ENCODE results near the gene IL15RA.
"Not testable (repeated sequence)": the region's sequence is repeated elsewhere in the genome, so short reads cannot be mapped to it uniquely, and the experiment has no call there.

Gene IL15RA

GRCh38 chr10:6005161-6005804, 27.9 kb upstream of the IL15RA start:
- H3K4me3 ChIP-seq (ENCODE audit: low read depth in 1 of 2, low read length in 2 of 2); H3K27me3 ChIP-seq (ENCODE audit: low read depth, low read length); H3K36me3 ChIP-seq (ENCODE audit: control insufficient read depth in 1 of 2, insufficient read depth in 2 of 2, low read length in 2 of 2); H3K4me1 ChIP-seq (ENCODE audit: control insufficient read depth in 1 of 2, insufficient read depth in 2 of 2, low read length in 2 of 2); H3K9me3 ChIP-seq (ENCODE audit: control insufficient read depth in 1 of 2, low read length in 2 of 2); H3K27ac ChIP-seq (ENCODE audit: low read length): not testable (repeated sequence)

- peaks cover 0 to 6% of the 10 kb centered on the region in 2 donors for H3K9me3 ChIP-seq (ENCODE audit: control insufficient read depth in 1 of 2, low read length in 2 of 2)
- no peaks in the 10 kb centered on the region for H3K36me3 ChIP-seq (ENCODE audit: control insufficient read depth in 1 of 2, insufficient read depth in 2 of 2, low read length in 2 of 2)
- H3K4me1 ChIP-seq (ENCODE audit: control insufficient read depth in 1 of 2, insufficient read depth in 2 of 2, low read length in 2 of 2): no peaks in the 10 kb centered on the region
- H3K4me3 ChIP-seq (ENCODE audit: low read depth in 1 of 2, low read length in 2 of 2): no peak overlapping the region
- no peak overlapping the region for H3K27ac ChIP-seq (ENCODE audit: low read length)
- no peaks in the 10 kb centered on the region for H3K27me3 ChIP-seq (ENCODE audit: low read depth, low read length)
Observed at GRCh38 chr10:6002809-6003510, 25.6 kb upstream of the IL15RA start.

GRCh38 chr10:5999440-6000165, 22.3 kb upstream of the IL15RA start:
- no peaks in the 10 kb centered on the region for H3K9me3 ChIP-seq (ENCODE audit: control insufficient read depth in 1 of 2, low read length in 2 of 2)
- H3K36me3 ChIP-seq (ENCODE audit: control insufficient read depth in 1 of 2, insufficient read depth in 2 of 2, low read length in 2 of 2): no peaks in the 10 kb centered on the region
- H3K27me3 ChIP-seq (ENCODE audit: low read depth, low read length): no peaks in the 10 kb centered on the region
- H3K27ac ChIP-seq (ENCODE audit: low read length): no peak overlapping the region
- no peaks in the 10 kb centered on the region for H3K4me1 ChIP-seq (ENCODE audit: control insufficient read depth in 1 of 2, insufficient read depth in 2 of 2, low read length in 2 of 2)
- H3K4me3 ChIP-seq (ENCODE audit: low read depth in 1 of 2, low read length in 2 of 2): no peak overlapping the region

- Histone ChIP-seq H3K9me3 (ENCODE audit: control insufficient read depth in 1 of 2, low read length in 2 of 2) (peaks cover 0 to 5% of the 10 kb centered on the region in 2 donors), H3K27ac (ENCODE audit: low read length) (no peak overlapping the region), H3K4me3 (ENCODE audit: low read depth in 1 of 2, low read length in 2 of 2) (no peak overlapping the region), H3K27me3 (ENCODE audit: low read depth, low read length) (no peaks in the 10 kb centered on the region), H3K4me1 (ENCODE audit: control insufficient read depth in 1 of 2, insufficient read depth in 2 of 2, low read length in 2 of 2) (no peaks in the 10 kb centered on the region), H3K36me3 (ENCODE audit: control insufficient read depth in 1 of 2, insufficient read depth in 2 of 2, low read length in 2 of 2) (no peaks in the 10 kb centered on the region)
Observed at GRCh38 chr10:5996696-5997095, 19.4 kb upstream of the IL15RA start.

GRCh38 chr10:5992398-5992797, 15.1 kb upstream of the IL15RA start:
- Histone ChIP-seq H3K27ac (ENCODE audit: low read length) (no peak overlapping the region), H3K4me1 (ENCODE audit: control insufficient read depth in 1 of 2, insufficient read depth in 2 of 2, low read length in 2 of 2) (no peaks in the 10 kb centered on the region), H3K27me3 (ENCODE audit: low read depth, low read length) (no peaks in the 10 kb centered on the region), H3K36me3 (ENCODE audit: control insufficient read depth in 1 of 2, insufficient read depth in 2 of 2, low read length in 2 of 2) (no peaks in the 10 kb centered on the region), H3K9me3 (ENCODE audit: control insufficient read depth in 1 of 2, low read length in 2 of 2) (peaks cover 0 to 9% of the 10 kb centered on the region in 2 donors), H3K4me3 (ENCODE audit: low read depth in 1 of 2, low read length in 2 of 2) (no peak overlapping the region)

GRCh38 chr10:5991708-5992107, 14.4 kb upstream of the IL15RA start:
- peaks cover 0 to 9% of the 10 kb centered on the region in 2 donors for H3K9me3 ChIP-seq (ENCODE audit: control insufficient read depth in 1 of 2, low read length in 2 of 2)
- no peaks in the 10 kb centered on the region for H3K4me1 ChIP-seq (ENCODE audit: control insufficient read depth in 1 of 2, insufficient read depth in 2 of 2, low read length in 2 of 2)
- no peak overlapping the region for H3K4me3 ChIP-seq (ENCODE audit: low read depth in 1 of 2, low read length in 2 of 2)
- H3K27ac ChIP-seq (ENCODE audit: low read length): no peak overlapping the region
- no peaks in the 10 kb centered on the region for H3K36me3 ChIP-seq (ENCODE audit: control insufficient read depth in 1 of 2, insufficient read depth in 2 of 2, low read length in 2 of 2)
- H3K27me3 ChIP-seq (ENCODE audit: low read depth, low read length): no peaks in the 10 kb centered on the region

GRCh38 chr10:5989756-5990155, 12.4 kb upstream of the IL15RA start:
- H3K9me3 ChIP-seq (ENCODE audit: control insufficient read depth in 1 of 2, low read length in 2 of 2): peaks cover 0 to 9% of the 10 kb centered on the region in 2 donors
- H3K4me3 ChIP-seq (ENCODE audit: low read depth in 1 of 2, low read length in 2 of 2): no peak overlapping the region
- H3K4me1 ChIP-seq (ENCODE audit: control insufficient read depth in 1 of 2, insufficient read depth in 2 of 2, low read length in 2 of 2): no peaks in the 10 kb centered on the region
- H3K27me3 ChIP-seq (ENCODE audit: low read depth, low read length): no peaks in the 10 kb centered on the region
- H3K36me3 ChIP-seq (ENCODE audit: control insufficient read depth in 1 of 2, insufficient read depth in 2 of 2, low read length in 2 of 2): no peaks in the 10 kb centered on the region
- H3K27ac ChIP-seq (ENCODE audit: low read length): no peak overlapping the region

- Histone ChIP-seq H3K36me3 (ENCODE audit: control insufficient read depth in 1 of 2, insufficient read depth in 2 of 2, low read length in 2 of 2) (no peaks in the 10 kb centered on the region), H3K9me3 (ENCODE audit: control insufficient read depth in 1 of 2, low read length in 2 of 2) (peaks cover 0 to 9% of the 10 kb centered on the region in 2 donors), H3K27me3 (ENCODE audit: low read depth, low read length) (no peaks in the 10 kb centered on the region), H3K4me3 (ENCODE audit: low read depth in 1 of 2, low read length in 2 of 2) (no peak overlapping the region), H3K27ac (ENCODE audit: low read length) (no peak overlapping the region), H3K4me1 (ENCODE audit: control insufficient read depth in 1 of 2, insufficient read depth in 2 of 2, low read length in 2 of 2) (no peaks in the 10 kb centered on the region)
Observed at GRCh38 chr10:5988336-5988920, 11.1 kb upstream of the IL15RA start.

- peaks cover 0 to 9% of the 10 kb centered on the region in 2 donors for H3K9me3 ChIP-seq (ENCODE audit: control insufficient read depth in 1 of 2, low read length in 2 of 2)
- H3K4me3 ChIP-seq (ENCODE audit: low read depth in 1 of 2, low read length in 2 of 2): no peak overlapping the region
- no peaks in the 10 kb centered on the region for H3K27me3 ChIP-seq (ENCODE audit: low read depth, low read length)
- H3K27ac ChIP-seq (ENCODE audit: low read length): no peak overlapping the region
- no peaks in the 10 kb centered on the region for H3K36me3 ChIP-seq (ENCODE audit: control insufficient read depth in 1 of 2, insufficient read depth in 2 of 2, low read length in 2 of 2)
- no peaks in the 10 kb centered on the region for H3K4me1 ChIP-seq (ENCODE audit: control insufficient read depth in 1 of 2, insufficient read depth in 2 of 2, low read length in 2 of 2)
Observed at GRCh38 chr10:5987747-5988146, 10.4 kb upstream of the IL15RA start.

- Histone ChIP-seq H3K9me3 (ENCODE audit: control insufficient read depth in 1 of 2, low read length in 2 of 2) (no peaks in the 10 kb centered on the region), H3K36me3 (ENCODE audit: control insufficient read depth in 1 of 2, insufficient read depth in 2 of 2, low read length in 2 of 2) (no peaks in the 10 kb centered on the region), H3K4me3 (ENCODE audit: low read depth in 1 of 2, low read length in 2 of 2) (no peak overlapping the region), H3K4me1 (ENCODE audit: control insufficient read depth in 1 of 2, insufficient read depth in 2 of 2, low read length in 2 of 2) (no peaks in the 10 kb centered on the region), H3K27me3 (ENCODE audit: low read depth, low read length) (no peaks in the 10 kb centered on the region), H3K27ac (ENCODE audit: low read length) (no peak overlapping the region)
Observed at GRCh38 chr10:5985029-5985428, 7.7 kb upstream of the IL15RA start.

- Histone ChIP-seq H3K4me3 (ENCODE audit: low read depth in 1 of 2, low read length in 2 of 2) (no peak overlapping the region), H3K27me3 (ENCODE audit: low read depth, low read length) (no peaks in the 10 kb centered on the region), H3K9me3 (ENCODE audit: control insufficient read depth in 1 of 2, low read length in 2 of 2) (no peaks in the 10 kb centered on the region), H3K4me1 (ENCODE audit: control insufficient read depth in 1 of 2, insufficient read depth in 2 of 2, low read length in 2 of 2) (no peaks in the 10 kb centered on the region), H3K27ac (ENCODE audit: low read length) (no peak overlapping the region), H3K36me3 (ENCODE audit: control insufficient read depth in 1 of 2, insufficient read depth in 2 of 2, low read length in 2 of 2) (no peaks in the 10 kb centered on the region)
Observed at GRCh38 chr10:5983774-5984173, 6.4 kb upstream of the IL15RA start.
